ENCODE measurements around the gene GAD1. TPM values are rescaled to one million over a fixed set of nuclear protein-coding genes. Genes with fewer than 3 reads are reported as not detected.

The GAD1 gene
- total RNA-seq, 1 experiment from 2014 or later = not detected

- DNase-seq (ENCODE audit: extremely low read depth, low read depth) = no peak
Measured at GRCh38 chr2:170887496-170887895, 70.8 kb downstream of the GAD1 start.

- no peak for DNase-seq (ENCODE audit: extremely low read depth, low read depth)
Measured at GRCh38 chr2:170887896-170888295, 71.2 kb downstream of the GAD1 start.

- no peak for DNase-seq (ENCODE audit: extremely low read depth, low read depth)
Measured at GRCh38 chr2:170891893-170892292, 75.2 kb downstream of the GAD1 start.

GRCh38 chr2:170892391-170892951 lies 75.8 kb downstream of the GAD1 start:
- no peak for DNase-seq (ENCODE audit: extremely low read depth, low read depth)

- no peak for DNase-seq (ENCODE audit: extremely low read depth, low read depth)
Measured at GRCh38 chr2:170895023-170895757, 78.5 kb downstream of the GAD1 start.

- no peak for DNase-seq (ENCODE audit: extremely low read depth, low read depth)
Measured at GRCh38 chr2:170896622-170897021, 79.9 kb downstream of the GAD1 start.

- DNase-seq (ENCODE audit: extremely low read depth, low read depth) = no peak
Measured at GRCh38 chr2:170897108-170897507, 80.4 kb downstream of the GAD1 start.

- no peak for DNase-seq (ENCODE audit: extremely low read depth, low read depth)
Measured at GRCh38 chr2:170905864-170906263, 89.2 kb downstream of the GAD1 start.

Small RNA genes lying within 50 kb of the gene (small RNA-seq; reads per million reads assigned to genes)
- 0 reads per million in 2 experiments for gene RF00019

Other genes with a start within 250 kb of the GAD1 start
- 0.07 TPM in 1 of 2 replicates, not detected in the other for gene SP5, start 101.5 kb upstream of the GAD1 start, total RNA-seq (2014; rRNA removed; shearing (Covaris generic))
- gene ERICH2, start 46.5 kb upstream of the GAD1 start, total RNA-seq (2014; rRNA removed; shearing (Covaris generic)) = not detected in 2 replicates
- gene GORASP2, start 112.4 kb downstream of the GAD1 start, total RNA-seq (2014; rRNA removed; shearing (Covaris generic)) = 46.8 and 55.6 TPM in 2 replicates

Data from NCI-H460 (cell line).